NCI-H1417 (cell line): ENCODE data around the gene CNOT9.

Experiments
- DNase-seq, 3 experiments: peaks; one replicate each; lab custom pipeline; 2025; lab: John Stamatoyannopoulos, UW

The CNOT9 gene

GRCh38 chr2:218644721-218645120, 76.1 kb downstream of the CNOT9 start:
- DNase-seq: no peak

DNA sequence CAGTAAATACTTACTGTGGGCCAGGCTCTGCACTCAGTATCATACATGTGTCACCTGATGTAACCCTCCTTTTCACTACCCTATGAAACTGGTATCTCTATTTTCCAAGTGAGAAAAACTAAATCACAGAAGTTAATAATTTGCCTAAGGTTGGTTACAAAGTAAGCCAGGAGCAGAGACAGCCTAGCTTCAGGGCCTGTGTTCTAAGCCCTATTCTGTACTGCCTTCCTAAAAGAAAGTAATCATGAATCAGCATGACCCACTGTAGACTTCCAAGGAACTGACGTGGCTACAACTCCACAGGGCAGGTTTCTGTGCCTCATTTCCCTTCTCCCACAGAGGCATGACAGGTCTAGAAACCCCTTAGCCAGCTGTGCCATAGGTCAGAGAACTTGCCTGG, 76.5 kb downstream of the CNOT9 start:
- DNase-seq: no peak
